ENCODE measurements around the gene SLC5A2. TPM values are rescaled to one million over a fixed set of nuclear protein-coding genes. Genes with fewer than 3 reads are reported as not detected.

The SLC5A2 gene
- polyA plus RNA-seq, 2 of the 4 experiments (the other 2 are of a cell fraction), result 0.09 to 0.46 TPM

- TF ChIP-seq PBX3 (IDR thresholded peaks at IDR 0.05), result no peak
Measured at GRCh38 chr16:31489298-31489564, 6.3 kb downstream of the SLC5A2 start (continued).

GRCh38 chr16:31489616-31490584 is 7.0 kb downstream of the SLC5A2 start:
- Histone ChIP-seq H3K4me3 (no peak overlapping the region), H3K27ac (no peak overlapping the region), H3K9me3 (no peaks in the 10 kb centered on the region), H3K4me1 (peaks cover 7% of the 10 kb centered on the region; the same call in 2 of the 3 replicates), H3K4me2 (no peak overlapping the region)
- CTCF ChIA-PET, result interaction anchor here (1.1 to 1.2 kb wide), 2 partner anchors 10 to 29 kb away, joined by 4 to 5 read pairs; no protein-coding TSS in a partner anchor
- DNase-seq (ENCODE audit: low read depth in 1 of 2, low spot score in 1 of 2), result no peak
- WGBS (ENCODE audit: missing lambda C conversion rate), result 90% methylated on average over 19 of the region's 22 CpGs
- FAIRE-seq, result no peak
- POLR2A ChIA-PET, result interaction anchor here (0.8 to 1.2 kb wide), 3 partner anchors 10 to 30 kb away, joined by 3 to 4 read pairs (median 3); partner anchors contain the start of gene ARMC5
- TF ChIP-seq GATA3 (IDR thresholded peaks at IDR 0.05; ENCODE audit: borderline replicate concordance), result no peak
- TF ChIP-seq NPAS2 (CRISPR knock-in tag; IDR thresholded peaks at IDR 0.05; ENCODE audit: borderline replicate concordance), result no peak
- no peak for TF ChIP-seq TFCP2L1 (CRISPR knock-in tag; IDR thresholded peaks at IDR 0.05)
- no peak for TF ChIP-seq RARB (CRISPR knock-in tag; IDR thresholded peaks at IDR 0.05)
- no peak for TF ChIP-seq PBX3 (IDR thresholded peaks at IDR 0.05)
- TF ChIP-seq BHLHE40 (IDR thresholded peaks at IDR 0.05; ENCODE audit: low read depth, low read length), result no peak
- no peak for TF ChIP-seq JUNB (IDR thresholded peaks at IDR 0.05)
- TF ChIP-seq PHF8 (IDR thresholded peaks at IDR 0.05; ENCODE audit: borderline replicate concordance, low read depth), result no peak
- no peak for ATAC-seq

GRCh38 chr16:31491778-31492418 is 9.0 kb downstream of the SLC5A2 start:
- no peak overlapping the region for H3K4me2 ChIP-seq
- ChIA-PET POLR2A (no interaction called here), CTCF (interaction anchor here (1.1 kb wide), 1 partner anchor 16 kb away, joined by 3 read pairs; the partner anchor contains the start of gene RUSF1)
- DNase-seq (ENCODE audit: low read depth in 1 of 2, low spot score in 1 of 2) (no peak), ATAC-seq (no peak), FAIRE-seq (no peak)
- WGBS (ENCODE audit: missing lambda C conversion rate), result 95% methylated on average over 8 of the region's 8 CpGs
- H3K9me3 ChIP-seq, result no peaks in the 10 kb centered on the region
- H3K4me3 ChIP-seq, result no peak overlapping the region
- H3K27ac ChIP-seq, result no peak overlapping the region
- H3K4me1 ChIP-seq, result 0 out of 3 replicates have a peak, but pooled peaks cover 7% of the 10 kb centered on the region
- TF ChIP-seq FOXS1 (CRISPR knock-in tag; IDR thresholded peaks at IDR 0.05) (no peak), TP53 (CRISPR knock-in tag; IDR thresholded peaks at IDR 0.05) (no peak), HOXB5 (CRISPR knock-in tag; IDR thresholded peaks at IDR 0.05) (no peak), REST (IDR thresholded peaks at IDR 0.05) (no peak), EHF (CRISPR knock-in tag; IDR thresholded peaks at IDR 0.05) (no peak), ESRRA (IDR thresholded peaks at IDR 0.05; ENCODE audit: borderline replicate concordance, low read length) (no peak)
